OCI-LY3 (cell line): Measurements from ENCODE around the gene MIA3.

ENCODE experiments used
- EZH2phosphoT487 ChIP-seq: fragments of 200-600 bp; shearing (Covaris generic); IDR thresholded peaks from 2 replicates; pipeline ENCODE4 v1.6.1; 2018; ENCODE audit warnings: antibody characterized with exemption, mixed run types, low read depth
- TF ChIP-seq, protein P1 (sequence below): fragments of 200-600, 300-600 bp; sonication (generic); IDR thresholded peaks from 2 replicates; pipeline ENCODE4 v1.5.1; 2014; ENCODE audit warnings: antibody characterized with exemption, low read length, low read depth

DNA sequence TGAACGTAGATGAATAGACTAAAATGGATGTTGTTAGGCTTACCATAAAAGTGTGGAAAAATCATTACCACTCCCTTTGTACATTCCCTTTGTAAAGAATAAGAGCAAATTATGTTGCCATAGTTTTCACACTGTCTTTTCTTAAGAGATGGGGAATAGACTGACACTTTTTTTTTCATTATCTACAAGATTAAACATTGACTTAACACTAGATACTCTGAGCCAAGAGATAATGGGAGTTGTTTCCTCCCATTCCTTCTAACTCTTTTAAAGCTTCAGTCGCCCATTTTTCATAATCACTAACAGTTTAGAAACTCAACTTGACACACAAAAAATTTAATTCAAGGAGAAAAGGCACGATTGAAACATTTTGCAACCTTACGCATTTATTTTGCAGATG is 84.3 kb downstream of the MIA3 start:
- TF ChIP-seq, protein P1, sequence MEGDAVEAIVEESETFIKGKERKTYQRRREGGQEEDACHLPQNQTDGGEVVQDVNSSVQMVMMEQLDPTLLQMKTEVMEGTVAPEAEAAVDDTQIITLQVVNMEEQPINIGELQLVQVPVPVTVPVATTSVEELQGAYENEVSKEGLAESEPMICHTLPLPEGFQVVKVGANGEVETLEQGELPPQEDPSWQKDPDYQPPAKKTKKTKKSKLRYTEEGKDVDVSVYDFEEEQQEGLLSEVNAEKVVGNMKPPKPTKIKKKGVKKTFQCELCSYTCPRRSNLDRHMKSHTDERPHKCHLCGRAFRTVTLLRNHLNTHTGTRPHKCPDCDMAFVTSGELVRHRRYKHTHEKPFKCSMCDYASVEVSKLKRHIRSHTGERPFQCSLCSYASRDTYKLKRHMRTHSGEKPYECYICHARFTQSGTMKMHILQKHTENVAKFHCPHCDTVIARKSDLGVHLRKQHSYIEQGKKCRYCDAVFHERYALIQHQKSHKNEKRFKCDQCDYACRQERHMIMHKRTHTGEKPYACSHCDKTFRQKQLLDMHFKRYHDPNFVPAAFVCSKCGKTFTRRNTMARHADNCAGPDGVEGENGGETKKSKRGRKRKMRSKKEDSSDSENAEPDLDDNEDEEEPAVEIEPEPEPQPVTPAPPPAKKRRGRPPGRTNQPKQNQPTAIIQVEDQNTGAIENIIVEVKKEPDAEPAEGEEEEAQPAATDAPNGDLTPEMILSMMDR, result no peak
- TF ChIP-seq EZH2phosphoT487, result no peak
